Measurements from ENCODE around the gene KLHL26.

Gene KLHL26

DNA sequence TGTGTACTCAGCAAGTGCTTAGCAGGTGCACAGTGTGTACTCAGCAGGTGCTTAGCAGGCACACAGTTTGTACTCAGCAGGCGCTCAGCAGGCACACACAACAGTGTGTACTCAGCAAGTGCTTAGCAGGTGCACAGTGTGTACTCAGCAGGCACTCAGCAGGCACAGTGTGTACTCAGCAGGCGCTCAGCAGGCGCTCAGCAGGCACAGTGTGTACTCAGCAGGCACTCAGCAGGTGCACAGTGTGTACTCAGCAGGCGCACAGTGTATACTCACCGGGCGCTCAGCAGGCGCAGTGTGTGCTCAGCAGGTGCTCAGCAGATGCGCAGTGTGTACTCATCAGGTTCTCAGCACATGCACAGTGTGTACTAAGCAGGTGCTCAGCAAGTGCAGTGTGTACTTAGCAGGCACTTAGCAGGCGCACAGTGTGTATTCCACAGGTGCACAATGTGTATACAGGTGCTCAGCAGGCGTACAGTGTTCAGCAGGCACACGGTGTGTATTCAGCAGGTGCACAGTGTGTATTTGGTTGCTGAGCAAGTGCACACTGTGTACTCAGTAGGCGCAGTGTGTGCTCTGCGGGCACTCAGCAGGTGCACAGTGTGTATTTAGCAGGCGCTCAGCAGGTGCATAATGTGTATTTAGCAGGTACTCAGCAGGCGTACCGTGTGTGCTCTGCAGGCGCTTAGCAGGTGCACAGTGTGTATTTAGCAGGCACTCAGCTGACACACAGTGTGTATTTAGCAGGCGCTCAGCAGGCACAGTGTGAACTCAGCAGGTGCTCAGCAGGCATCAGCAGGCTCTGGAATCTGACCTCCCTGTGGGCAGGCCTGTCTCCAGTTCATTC is 61.7 kb downstream of the KLHL26 start:
- no peak for DNase-seq

DNA sequence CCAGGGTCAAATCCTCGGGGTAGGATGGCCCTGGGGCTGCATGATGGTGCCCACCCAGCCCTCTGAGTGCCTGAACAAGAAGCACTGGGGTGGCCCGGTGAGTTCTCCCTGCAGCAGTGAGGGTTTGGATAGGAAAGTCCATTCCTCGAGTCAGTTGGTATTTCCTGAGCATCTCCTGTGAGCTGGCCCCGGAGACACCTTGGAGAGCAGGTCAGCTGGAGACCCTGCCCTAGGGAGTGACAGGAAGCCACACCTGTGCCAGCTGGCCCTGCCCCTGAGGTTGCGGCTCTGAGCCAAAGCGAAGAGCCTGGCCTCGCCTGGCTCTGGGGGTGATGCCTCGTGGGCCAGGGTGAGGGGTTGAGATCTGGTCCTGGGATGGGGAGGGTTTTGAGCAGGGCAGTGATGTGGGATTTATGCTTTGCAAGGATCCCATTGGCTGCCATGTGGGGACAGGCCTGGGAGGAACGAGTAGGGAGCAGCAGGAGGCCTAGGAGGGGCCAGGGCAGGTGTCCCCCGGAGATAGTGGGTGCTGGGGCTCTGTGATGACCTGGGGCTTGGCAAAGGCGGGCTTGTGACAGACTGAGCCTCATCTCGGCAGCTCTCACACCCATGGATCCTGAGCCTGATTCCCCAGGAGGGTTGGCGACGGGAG is 62.7 kb downstream of the KLHL26 start:
- no peak for DNase-seq

DNA sequence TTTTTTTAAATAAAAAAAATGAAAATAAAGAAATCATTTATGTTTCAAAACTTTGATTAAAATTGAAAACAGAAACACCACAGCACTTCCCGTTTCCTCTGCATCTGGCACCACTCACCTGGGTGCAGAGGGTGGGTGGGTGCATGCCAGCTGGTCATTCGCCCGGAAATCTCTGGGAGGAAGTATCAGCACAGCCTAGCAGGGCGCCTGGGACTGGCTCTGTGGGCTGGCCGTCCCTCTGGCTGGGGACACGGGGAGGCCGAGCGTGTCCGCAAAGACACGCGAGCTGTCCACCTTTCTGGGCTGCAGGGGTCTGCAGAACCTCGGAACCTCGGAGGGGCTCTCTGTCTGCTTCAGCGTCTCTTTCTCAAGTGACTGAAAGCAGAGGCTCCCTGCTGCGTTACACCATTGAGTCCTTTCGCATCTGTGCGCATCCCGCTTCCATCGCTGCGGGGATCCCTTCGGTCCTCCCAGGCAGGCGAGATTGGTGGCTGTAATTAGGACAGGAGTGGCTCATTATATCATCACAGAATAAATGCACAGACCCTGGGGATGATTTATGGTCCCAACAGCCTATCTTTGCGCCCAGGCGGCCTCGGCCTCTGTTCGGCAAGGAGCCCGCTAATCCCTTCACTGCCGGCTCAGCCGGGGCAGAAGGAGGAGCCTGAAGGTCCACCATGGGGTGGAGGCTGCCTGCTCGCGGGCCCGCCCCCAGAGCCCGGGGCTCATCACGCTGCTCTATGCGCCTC is 63.8 kb downstream of the KLHL26 start:
- DNase-seq: peak; percentile 70

DNA sequence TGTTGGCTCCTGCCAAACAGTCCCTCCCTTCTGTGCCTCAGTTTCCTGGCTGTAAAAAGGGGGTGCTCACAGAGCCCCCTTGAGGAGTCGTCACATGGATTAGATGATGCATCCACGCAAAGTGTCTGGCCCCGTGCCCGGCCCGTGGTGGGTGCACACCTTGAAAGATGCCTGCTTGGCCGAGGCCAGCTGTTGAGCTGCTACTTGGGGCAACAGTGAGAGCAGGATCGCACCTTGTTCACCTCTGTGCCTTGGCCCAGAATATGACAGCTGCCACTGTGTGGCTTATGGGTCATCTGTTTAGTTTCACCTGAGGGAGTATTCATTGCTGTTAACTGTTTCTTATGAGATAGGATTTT is 64.4 kb downstream of the KLHL26 start:
- no peak for DNase-seq

DNA sequence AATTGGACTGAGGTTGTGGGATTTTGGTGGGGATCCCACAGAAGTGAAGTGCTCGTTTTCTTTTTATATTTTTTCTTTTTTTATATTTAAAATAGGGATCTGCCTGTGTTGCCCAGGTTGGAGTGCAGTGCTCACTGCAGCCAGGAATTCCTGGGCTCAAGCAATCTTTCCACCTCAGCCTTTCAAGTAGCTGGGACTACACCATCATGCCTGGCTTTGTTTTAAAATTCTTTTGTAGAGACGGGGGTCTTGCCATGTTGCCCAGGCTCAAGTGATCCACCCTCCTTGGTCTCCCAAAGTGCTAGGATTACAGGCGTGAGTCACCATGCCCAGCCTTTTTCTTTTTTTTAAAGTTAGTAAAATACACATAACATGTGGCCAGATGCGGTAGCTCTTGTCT is 67.2 kb downstream of the KLHL26 start:
- DNase-seq: no peak

DNA sequence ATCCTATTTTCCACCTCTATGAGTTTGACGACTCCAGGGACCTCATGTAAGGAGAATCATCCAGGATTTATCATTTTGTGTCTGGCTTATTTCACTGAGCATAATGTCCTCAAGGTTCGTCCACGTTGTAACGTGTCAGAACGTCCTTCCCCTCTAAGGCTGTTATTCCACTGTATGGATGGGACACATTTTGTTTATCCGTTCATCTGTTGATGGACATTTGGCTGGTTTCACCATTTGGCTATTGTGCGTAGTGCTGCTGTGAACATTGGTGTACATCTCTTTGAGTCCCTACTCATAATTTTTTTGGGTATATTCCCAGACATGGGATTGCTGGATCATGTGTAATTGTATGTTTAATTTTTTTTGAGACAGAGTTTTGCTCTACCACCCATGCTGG is 68.1 kb downstream of the KLHL26 start:
- no peak for DNase-seq

DNA sequence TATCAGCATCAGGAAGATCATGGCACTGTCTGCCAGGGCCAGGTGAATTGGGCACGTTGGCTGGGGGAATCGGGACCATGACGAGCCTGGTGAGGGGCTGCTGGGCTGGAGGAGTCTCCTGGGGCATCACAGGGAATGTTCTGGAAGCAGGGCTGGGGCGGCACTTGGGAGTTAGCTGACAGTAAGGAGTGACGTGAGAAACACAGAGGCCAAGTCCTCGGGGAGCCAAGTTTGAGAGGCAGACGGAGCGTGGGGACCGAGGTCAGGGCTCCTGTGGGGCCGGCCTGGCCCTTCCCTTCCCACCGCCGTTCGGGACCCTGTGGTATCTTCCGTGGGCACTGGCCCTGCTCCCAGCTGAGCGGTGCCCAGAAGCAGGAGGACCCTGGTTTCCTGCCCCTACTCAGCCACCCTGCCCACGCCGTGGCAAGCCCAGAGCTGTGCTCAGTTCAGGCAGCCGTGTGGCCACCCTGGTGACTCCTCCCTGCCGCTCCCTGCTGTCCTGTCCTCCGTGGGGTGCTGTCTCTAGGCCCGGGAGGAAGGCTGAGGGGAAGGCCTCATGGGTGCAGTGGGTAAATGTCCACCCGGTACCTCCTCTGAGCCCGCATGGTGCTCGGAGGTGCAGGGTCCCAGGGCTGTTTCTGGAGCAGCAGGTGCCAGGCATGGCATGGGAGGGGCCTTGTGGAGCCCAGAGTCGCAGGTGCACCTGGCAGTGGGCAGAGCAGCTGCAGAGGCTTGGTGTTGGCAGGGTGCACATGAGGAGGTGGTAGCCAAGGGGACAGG is 71.8 kb downstream of the KLHL26 start:
- no peak for DNase-seq

DNA sequence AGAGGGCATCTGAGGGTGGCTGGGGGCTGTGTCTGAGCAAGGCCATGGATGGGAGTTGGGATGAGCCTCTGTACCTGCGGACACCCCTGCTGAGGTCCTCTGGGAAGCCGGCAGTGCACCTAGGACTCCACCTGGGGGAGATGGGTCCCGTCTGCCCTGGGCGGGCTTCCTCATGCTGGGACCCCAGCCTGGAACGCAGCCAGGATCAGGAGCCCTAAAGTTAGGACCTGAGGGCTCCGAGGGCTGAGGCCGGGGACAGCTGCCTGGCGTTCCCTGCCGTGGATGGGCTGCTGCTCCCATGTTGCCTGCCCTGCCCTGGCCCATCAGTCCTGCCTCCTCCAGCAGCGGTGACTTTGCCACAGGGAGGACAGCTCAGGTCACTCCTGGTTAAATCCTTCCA is 72.7 kb downstream of the KLHL26 start:
- DNase-seq: no peak

DNA sequence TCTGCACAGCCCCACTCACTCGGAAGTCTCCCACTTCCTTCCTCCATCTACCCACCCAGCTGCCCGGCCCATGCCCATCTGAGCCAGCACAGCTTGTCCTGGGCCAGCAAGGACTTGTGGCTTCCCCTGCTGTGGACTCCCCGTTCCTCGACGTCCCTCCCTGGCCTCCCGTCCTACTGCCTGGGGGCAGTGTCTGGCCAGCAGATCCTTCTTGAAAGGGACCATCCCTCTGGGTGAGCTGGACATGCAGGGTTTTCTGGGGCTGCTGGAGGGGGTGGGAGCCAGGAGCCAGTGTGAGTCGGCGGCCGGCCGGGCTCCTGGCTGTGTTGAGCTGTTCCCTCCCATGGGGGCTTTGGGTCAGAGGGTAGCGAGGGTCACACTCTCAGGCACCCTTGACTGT is 73.4 kb downstream of the KLHL26 start:
- DNase-seq: no peak

DNA sequence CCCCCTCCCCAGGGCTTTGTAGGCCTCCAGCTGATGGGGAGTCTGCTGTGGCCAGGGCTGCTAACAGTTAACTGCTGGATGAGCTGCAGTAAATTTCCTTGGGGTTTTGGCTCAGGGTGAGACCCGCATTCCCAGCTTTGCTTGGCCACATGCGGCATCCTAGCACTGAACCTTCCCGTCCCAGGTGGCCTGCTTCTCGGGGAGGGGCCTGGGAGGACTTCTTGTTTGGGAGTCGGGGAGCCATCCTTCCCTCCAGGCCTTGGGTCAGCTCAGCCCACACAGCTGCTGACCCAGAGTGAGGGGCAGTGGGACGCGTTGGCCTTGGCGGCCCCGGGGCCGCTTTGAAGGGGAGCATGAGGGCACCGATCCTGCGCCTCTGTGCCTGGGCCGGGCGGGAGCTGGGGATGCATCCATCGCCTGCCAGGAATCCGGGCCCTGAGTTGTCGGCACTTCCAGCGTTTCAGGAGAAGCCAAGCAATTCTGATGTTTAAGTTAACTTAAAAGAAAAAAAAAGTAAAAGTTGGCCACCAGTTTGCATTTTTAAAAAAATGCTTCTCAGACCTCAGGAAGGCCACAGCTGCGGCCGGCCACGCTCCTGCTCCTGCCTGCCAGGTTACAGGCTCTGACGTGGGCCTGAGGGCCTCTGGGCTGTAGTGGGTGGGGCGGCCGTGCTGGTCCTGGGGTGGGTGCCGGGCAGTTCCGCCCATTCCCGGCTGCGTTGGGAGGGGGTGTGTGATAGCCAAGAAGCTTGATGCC is 74.3 kb downstream of the KLHL26 start:
- DNase-seq: no peak

DNA sequence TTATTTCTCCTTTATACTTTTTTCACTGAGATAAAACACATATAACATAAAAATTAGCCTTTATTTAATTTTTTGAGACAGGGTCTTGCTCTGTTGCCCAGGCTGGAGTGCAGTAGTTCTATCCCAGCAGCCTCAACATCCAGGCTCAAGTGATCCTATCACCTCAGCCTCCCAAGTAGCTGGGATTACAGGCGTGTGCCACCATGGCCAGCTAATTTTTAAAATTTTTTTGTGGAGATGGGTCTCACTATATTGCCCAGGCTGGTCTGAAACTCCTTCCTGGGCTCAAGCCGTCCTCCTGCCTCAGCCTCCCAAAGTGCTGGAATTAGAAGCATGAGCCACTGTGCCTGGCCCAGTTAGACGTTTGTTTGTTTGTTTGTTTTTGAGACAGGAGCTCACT is 75.1 kb downstream of the KLHL26 start:
- no peak for DNase-seq

DNA sequence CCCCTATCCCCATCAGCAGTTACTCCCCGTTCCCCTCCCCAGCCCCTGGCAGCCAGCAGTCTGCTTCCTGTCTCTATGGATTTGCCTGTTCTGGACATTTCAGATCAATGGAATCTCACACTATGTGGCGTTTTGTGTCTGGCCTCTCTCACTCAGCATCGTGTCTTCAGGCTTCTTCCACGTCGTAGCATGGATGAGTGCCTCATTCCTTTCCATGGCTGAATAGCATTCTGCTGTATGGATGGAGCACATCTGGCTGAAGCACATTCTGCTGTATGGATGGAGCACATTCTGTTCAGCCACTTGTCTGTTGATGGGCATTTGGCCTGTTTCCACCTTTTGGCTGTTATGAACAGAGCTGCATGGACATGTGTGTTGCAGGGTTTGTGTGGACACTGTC is 76.2 kb downstream of the KLHL26 start:
- DNase-seq: no peak

DNA sequence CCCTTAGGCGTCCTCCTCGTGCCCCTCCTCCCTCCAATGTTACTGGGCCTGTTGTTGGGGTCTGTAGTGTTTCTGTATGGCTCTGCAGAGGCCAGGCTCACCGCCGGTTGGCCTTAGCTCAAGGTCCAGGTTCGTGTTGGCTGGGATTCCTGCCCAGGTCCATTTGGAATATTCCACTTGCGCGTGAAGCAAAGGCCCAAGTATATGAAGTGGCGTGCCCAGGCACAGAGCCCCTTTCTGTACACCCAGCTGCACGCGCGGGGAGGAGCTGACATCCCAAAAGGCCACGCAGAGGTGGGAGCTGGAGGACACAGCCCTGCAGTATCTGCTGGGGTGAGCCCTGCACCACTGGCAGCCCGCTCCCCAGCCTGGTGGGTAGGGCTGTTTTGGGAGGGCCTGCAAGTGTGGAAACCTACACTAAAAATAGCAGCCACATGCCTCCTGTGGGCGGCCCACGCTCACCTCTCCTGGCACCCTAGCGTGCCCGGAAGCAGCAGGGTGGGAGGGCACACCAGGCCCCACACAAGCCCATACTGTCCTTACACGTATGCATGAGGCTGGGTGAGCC is 76.8 kb downstream of the KLHL26 start:
- DNase-seq: no peak

DNA sequence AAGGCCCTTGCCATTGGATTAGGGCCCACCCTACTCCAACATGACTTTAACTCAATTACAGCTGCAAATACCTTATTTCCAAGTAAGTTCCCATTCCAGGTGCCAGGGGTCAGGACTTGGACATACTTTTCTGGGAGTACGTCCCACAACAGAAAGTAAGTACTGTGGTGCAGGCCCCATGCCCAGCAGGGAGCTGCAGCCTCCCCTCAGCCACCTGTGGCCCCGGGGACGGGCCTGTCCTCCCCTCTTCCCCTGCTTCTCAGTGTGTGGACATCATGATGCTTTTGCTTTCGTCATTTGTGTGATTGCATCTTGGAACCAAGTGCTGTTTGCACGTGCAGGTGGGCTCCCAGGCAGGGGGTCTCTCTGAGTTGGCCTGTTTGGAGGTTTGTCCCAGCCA is 78.6 kb downstream of the KLHL26 start:
- no peak for DNase-seq

DNA sequence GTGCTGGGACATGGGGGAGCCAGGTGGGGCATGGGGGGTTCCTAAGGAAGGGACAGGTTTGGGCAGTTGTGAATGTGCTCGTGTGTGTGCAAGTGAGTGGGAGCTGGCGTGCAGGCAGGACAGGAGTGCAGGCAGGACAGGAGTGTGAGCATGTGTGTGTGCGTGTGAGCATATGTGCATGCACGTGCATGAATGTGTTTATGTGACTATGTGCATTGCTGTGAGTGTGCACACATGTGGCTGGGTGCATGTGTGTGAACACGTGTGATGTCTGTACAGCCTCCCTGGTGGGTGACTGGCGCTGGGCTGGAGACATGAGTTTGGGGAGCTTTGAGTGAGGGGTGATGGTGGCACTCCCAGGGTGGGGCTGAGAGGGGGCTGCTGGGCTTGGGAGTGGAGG is 80.0 kb downstream of the KLHL26 start:
- DNase-seq: no peak

DNA sequence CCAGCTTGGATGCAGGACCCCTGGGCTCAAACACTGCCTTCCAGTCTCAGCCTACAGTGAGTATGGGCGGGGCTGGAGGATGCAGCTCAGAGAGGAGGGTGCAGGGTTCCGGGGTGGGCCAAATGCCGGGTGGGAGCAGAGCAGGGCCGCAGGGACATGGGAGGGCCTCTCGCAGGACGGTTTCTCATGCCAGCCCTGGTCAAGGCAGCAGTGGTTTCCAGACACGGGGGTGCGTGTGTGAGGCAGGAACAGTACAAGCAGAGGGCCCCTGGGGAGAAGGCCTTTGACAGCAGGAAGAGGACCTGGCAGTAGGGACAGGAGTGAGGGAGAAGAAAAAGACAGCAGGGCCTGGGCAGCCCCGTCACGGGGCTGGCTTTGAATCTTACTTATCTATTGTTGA is 80.8 kb downstream of the KLHL26 start:
- DNase-seq: no peak

DNA sequence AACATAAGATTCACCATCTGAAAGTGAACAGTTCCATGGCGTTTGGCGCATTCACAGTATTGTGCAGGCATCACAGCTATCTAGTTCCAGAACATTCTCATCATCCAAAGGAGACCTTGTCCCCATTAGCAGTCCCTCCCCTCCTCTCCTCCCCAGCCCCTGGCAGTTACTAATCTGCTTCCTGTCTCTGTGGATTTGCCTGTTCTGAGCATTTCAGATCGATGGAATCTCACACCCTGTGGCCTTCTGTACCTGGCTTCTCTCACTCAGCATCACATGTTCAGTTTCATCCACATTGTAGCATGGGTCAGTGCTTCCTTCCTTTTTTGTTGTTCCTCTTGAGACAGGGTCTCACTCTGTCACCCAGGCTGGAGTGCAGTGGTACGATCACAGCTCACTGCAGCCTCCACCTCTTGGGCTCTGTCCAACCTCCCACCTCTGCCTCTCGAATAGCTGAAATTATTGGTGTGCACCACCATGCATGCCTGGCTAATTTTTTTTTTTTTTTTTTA is 81.2 kb downstream of the KLHL26 start:
- DNase-seq: no peak

DNA sequence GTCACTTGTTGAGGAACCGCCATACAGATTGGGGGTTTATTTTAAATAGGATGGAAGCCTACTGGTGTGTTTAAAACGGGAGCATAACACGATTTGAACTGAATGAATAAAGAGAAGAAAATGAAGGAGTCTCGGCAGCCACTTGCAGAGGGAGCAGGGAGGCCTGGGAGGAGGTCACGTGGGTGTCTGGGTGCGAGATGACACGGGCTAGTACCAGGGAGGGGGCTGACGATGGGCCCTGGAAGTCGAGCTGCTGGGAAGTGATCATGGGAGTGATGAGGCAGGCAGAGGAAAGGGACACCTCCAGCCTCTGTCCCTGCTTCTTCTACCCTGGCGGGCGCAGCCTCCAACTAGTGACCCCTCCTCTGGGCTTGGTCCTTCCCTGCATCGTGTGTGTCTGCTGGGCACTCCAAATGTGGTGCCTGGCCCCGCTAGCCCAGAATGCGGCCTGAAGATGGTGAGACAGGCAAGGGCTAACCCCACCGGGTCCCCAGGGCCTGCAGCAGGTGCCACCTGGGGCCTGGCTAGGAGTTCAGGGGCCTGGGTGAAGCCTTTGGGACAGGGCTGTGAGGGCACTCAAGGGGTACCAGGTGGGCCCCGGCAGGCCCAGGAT is 82.1 kb downstream of the KLHL26 start:
- DNase-seq: no peak

DNA sequence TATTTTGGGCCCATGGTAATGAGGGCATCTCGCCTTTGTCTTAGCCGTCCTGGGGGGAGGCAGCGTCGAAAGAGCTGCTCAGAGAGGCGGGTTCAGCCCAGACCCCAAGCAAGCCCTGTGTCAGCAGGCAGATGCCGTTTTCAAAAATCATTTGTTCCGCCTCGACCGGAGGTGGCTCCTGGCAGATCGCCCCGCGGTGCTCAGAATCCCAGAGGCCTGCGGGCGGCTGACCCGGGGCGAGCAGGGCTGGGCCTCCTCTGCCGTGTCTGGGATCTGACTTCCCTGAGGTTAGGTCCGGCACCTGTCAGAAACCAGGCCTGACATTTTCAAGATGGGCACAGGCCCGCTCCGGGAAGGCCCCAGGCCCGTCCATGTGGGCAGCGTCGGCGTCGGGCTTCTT is 82.7 kb downstream of the KLHL26 start:
- DNase-seq: no peak
